ENCODE data around the gene PLEKHN1.

DNA sequence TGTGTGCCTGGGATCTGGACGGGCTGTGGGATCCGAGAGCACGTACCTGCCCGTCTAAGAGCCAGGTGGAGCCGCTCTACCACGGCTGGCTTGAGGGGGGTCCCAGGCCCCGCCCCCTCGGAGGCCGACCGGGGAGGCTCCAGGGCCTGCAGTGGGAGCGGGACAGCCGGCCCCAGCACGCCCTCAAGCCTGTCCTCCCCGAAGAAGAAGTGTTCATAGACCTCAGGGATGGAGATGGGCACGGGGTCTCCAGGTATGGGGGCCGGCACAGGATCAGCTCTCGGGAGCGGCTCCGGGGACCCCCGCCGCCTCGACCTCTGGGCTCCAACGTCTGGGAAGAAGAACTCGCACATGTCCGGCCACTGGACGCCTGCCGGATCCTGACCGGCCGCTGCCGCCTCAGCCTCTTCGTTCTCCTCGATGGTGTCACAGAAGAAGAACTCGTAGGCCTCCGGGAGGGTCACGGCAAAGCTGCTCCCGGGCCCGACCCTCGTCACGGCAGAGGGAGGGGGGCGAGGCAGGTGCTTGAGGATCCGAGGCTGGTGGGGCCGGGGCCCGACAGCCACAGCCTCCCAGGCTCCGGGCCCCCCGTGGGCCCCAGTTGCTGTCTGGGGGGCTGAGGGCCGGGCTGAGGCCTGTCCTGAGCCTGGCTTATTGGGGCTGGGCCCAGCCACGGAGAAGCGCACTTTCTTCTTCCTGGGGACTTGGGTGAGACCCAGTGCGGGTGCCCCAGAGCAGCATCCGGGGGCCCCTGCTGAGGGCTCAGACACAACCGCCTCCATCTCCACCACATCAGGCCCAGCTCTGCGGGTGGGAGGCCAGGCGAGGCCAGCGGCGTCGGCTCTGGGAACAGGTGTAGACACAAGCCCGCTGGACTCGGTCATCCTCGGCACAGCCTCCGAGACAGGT, 12.8 kb downstream of the PLEKHN1 start:
- peak; percentile 45 for TF ChIP-seq EZH2 (optimal IDR thresholded peaks at IDR 0.05; ENCODE audit: low read depth, low read length)
- TF ChIP-seq, protein P1, sequence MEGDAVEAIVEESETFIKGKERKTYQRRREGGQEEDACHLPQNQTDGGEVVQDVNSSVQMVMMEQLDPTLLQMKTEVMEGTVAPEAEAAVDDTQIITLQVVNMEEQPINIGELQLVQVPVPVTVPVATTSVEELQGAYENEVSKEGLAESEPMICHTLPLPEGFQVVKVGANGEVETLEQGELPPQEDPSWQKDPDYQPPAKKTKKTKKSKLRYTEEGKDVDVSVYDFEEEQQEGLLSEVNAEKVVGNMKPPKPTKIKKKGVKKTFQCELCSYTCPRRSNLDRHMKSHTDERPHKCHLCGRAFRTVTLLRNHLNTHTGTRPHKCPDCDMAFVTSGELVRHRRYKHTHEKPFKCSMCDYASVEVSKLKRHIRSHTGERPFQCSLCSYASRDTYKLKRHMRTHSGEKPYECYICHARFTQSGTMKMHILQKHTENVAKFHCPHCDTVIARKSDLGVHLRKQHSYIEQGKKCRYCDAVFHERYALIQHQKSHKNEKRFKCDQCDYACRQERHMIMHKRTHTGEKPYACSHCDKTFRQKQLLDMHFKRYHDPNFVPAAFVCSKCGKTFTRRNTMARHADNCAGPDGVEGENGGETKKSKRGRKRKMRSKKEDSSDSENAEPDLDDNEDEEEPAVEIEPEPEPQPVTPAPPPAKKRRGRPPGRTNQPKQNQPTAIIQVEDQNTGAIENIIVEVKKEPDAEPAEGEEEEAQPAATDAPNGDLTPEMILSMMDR (IDR thresholded peaks at IDR 0.05; ENCODE audit: low read length) = no peak
- no peak for TF ChIP-seq EZH2phosphoT487 (IDR thresholded peaks at IDR 0.05; ENCODE audit: low read length)
